ENCODE results near the gene FLNA.
"Not testable (repeated sequence)": the region's sequence is repeated elsewhere in the genome, so short reads cannot be mapped to it uniquely, and the experiment has no call there.

The FLNA gene, protein sequence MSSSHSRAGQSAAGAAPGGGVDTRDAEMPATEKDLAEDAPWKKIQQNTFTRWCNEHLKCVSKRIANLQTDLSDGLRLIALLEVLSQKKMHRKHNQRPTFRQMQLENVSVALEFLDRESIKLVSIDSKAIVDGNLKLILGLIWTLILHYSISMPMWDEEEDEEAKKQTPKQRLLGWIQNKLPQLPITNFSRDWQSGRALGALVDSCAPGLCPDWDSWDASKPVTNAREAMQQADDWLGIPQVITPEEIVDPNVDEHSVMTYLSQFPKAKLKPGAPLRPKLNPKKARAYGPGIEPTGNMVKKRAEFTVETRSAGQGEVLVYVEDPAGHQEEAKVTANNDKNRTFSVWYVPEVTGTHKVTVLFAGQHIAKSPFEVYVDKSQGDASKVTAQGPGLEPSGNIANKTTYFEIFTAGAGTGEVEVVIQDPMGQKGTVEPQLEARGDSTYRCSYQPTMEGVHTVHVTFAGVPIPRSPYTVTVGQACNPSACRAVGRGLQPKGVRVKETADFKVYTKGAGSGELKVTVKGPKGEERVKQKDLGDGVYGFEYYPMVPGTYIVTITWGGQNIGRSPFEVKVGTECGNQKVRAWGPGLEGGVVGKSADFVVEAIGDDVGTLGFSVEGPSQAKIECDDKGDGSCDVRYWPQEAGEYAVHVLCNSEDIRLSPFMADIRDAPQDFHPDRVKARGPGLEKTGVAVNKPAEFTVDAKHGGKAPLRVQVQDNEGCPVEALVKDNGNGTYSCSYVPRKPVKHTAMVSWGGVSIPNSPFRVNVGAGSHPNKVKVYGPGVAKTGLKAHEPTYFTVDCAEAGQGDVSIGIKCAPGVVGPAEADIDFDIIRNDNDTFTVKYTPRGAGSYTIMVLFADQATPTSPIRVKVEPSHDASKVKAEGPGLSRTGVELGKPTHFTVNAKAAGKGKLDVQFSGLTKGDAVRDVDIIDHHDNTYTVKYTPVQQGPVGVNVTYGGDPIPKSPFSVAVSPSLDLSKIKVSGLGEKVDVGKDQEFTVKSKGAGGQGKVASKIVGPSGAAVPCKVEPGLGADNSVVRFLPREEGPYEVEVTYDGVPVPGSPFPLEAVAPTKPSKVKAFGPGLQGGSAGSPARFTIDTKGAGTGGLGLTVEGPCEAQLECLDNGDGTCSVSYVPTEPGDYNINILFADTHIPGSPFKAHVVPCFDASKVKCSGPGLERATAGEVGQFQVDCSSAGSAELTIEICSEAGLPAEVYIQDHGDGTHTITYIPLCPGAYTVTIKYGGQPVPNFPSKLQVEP (N-terminal part only)

DNA sequence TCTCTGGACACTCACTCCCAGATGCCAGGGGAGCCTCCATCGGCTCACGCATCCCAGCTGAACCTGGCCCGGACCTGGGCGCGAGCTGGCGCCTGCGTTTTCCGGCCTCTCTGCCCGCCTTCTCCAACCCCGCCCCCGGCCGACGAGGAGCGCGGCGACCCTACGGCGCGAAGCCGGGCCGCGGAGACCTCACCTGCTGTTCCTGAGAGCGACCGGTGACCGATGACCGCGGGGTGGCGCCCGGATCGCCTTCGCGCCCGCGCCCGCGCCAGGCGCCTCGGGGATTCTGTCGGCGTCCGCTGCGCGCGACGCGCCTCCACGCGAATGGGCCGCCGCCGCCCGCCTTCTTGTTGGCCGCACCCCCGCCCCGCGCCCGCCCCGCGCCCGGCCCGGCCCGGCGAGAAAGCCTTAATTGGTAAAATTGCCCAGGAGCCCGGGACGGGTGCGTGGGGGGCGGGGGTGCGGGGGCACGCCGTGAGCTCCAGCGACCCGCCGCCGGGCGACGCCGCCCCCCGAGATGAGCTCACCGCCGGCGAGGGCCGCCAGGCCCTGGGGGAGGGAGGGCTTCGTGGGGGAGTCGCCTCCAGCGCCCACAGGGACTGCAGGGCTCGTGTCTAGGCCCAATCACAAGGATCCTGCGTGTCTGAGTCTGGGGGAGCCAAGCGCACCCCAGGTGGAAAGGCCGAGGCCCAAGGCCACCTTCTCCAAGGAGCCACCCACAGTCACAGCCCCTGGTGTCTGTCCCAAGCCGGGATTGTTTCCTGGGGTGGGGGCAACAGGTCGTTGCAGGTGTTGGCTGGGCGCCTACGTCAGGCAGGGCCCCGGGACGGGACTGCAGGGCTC, at the start of gene FLNA:
Gene FLNA (minus strand): TSS at position 322 of the 843 bp plus-strand sequence. CDS start 3,389 bp downstream, outside the sequence.
- no peak for DNase-seq (ENCODE audit: low spot score)

DNA sequence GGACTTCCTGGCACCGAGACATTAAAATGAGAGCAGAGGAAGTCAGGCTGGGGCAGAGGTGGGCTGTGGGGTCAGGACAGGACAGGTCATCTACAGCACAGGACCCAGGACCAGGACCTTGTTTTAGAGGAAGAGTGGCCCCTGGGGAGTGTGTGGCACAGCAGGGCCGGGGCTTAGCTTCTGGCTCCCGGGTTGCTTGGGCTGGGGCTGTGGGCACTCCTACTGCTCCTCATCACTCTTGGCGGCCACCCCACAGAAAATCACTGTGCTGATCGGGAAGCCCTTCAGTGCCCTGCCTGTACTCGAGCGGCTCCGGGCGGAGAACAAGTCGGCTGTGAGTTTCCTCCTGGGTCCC, 45.9 kb upstream of the FLNA start:
- no peak for DNase-seq (ENCODE audit: low spot score)

DNA sequence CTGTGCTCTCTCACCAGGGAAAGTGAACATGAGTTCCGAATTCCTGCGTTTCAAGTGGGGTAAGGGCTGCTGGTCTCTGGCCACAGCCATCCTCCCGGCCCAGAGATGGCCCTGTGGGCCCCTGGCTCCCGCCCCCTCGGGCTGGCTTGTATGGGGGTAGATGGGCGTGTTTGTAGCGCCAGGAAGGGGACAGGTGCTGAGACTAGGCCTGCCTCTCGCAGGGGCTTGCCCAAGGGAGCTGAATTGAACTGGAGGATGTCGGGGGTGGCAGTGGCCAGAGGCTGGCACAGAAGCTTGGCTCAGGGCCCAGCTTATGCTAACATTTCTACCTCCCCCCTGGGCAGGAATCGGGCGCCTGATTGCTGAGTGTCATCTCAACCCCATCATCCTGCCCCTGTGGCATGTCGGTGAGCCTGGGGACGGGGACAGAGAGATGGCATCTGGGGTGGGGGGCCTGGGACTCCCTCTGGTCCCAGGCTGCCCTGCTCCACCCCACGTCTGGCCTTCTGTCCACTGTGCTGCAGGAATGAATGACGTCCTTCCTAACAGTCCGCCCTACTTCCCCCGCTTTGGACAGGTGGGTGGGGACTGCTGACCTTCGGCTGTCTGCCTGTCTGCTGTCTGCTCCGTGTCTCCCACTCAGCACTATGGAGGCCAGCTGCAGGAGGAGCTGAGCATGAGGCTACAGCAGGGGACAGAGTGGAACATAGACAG, 45.4 kb upstream of the FLNA start:
- no peak for DNase-seq (ENCODE audit: low spot score)

DNA sequence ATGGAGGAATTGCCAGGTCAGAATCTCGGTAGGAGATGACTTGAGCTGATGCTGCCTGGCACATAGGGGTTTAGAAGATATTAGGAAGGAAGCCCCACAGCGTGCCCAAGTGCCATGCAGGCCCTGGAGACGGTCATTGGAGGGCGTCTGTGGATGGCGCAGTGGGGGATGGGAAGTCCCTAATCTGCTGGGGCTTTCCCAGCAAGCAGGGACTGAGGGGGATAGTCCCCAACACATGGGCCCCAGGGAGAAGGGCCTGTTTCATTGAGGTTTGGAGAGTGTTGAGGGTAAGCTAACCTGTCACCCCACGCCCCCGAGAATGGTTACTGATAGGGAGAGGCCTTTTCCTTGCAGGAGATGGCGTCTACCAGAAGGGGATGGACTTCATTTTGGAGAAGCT, 44.8 kb upstream of the FLNA start:
- no peak for DNase-seq (ENCODE audit: low spot score)

DNA sequence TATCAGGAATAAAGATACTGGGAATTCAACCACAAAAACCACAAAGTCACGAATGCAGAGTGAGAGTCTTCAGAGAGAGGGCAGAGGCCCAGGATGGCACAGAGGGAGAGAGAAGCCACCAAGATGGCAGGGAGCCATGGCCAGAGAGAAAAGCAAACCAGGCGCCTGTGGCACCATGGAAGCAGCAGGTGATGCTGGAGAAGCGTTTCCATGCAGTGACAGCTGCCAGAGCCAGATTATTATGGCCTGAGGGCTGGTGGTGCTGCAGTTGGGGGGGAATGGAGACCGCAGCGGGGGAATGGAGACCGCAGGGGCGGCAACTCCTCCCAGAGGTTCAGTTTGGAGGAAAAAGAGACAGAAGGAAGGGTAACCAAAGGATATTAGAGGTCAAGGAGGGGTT, 42.7 kb upstream of the FLNA start:
- no peak for DNase-seq (ENCODE audit: low spot score)

DNA sequence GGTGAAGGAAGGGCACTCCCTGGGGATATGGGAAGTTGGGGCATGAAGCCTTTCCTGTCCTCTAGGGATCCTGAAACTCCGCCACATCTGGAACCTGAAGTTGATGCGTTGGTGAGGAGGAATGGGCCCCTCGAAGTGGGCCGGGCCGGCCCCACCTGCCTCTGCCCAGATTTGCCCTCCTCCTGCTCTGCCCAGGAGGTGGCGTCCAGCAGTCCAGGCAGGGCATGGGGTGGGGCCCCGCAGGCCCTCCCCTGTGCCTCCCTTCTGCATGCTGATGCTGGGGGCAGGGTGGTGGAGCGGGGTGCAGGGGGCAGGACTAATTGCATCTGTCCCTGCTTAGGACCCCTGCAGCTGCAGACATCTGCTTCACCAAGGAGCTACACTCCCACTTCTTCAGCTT, 38.7 kb upstream of the FLNA start:
- DNase-seq (ENCODE audit: low spot score) = no peak

DNA sequence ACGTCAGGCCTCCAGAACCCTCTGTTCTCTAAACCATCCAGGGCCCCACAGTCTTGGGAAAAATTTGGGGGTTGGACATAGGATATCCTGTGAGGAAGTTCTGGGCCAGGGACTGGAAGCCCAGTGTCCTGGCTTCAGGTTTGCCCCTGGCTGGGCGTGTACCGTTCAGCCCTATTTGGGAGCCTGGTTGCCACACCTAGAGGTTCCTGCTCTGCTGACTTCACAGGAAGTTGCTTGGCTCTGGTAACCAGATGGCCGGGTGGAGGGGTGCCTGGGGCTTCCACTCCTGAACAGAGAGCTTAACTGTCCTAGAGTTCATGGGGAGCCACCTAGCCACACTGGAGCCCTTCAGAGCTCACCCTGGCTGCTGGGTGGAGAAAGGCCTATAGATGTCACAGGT, 38.0 kb upstream of the FLNA start:
- no peak for DNase-seq (ENCODE audit: low spot score)

DNA sequence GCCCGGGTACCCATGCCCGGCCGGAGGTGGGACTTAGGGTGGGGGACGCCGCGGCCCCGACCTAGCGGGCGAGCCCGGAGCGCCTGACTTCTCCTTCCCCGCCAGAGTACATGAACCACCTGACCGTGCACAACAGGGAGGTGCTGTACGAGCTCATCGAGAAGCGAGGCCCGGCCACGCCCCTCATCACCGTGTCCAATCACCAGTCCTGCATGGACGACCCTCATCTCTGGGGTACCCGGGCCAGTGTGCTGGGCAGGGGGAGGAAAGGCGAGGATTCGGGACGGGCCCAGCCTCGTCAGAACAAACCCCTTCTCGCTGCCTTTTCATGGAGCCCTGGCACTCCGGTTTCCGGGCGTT, 37.5 kb upstream of the FLNA start:
- DNase-seq (ENCODE audit: low spot score) = no peak

DNA sequence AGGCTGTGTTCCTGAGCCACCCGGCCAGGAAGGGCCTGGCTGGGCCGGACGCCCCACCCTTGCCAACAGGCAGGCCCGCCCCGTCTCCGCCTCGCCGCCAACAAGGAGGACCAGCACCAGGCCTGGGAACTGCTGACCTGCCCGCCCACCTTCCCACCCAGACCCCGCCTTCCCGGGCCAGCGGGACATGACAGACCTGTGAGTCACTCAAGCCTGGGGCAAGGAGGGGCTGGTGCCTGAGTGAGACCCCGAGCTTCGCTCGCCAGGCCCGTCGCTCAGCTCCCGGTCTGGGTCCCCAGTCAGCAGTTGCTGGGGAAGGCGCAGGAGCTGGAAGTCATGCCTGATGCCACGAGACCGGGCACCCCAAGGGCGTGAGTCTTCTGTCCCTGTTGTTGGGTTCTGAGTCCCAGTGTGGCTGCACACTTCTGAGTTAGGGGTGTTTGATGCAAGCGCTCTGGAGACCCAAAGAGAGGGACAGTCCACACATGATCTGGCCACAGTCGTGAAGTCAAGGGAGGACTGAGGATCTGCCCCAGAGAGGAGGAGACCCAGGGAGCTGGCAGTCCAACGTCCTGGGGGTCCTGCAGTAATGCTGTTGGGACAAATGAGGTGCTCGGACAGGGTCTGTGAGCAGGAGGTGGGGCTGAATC, 34.9 kb upstream of the FLNA start, which contains the start of gene DNASE1L1:
Gene DNASE1L1 (minus strand): TSS at position 33 of the 650 bp plus-strand sequence. CDS start 3,686 bp downstream, outside the sequence.
- DNase-seq (ENCODE audit: low spot score) = no peak

DNA sequence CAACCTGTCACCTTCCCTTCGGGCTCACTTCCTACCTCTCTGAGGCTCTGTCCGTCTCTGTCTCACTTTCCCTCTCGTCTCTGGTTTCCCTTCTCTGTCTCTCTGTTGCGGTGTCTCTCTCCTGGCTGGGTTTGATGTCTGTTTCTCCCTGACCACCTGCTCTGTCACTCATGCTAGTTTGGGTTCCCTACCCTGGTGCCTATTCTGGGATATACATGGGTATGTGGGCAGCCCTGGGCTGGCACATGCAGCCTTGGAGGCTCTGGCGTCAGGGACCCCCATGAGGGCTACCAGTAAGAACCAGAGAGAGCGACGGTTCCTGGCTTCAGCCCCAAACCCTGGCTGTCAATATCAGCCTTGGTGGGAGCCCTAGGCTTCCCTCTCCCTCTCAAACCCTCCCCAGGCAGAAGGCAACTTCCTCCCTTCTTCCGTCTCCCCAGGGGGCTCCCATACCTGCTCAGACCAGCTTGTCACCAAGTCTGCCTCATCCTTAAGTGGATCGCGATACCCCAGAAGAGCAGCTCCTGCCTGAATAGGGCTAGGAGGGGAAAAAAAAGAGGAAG, 34.3 kb upstream of the FLNA start:
- no peak for DNase-seq (ENCODE audit: low spot score)

DNA sequence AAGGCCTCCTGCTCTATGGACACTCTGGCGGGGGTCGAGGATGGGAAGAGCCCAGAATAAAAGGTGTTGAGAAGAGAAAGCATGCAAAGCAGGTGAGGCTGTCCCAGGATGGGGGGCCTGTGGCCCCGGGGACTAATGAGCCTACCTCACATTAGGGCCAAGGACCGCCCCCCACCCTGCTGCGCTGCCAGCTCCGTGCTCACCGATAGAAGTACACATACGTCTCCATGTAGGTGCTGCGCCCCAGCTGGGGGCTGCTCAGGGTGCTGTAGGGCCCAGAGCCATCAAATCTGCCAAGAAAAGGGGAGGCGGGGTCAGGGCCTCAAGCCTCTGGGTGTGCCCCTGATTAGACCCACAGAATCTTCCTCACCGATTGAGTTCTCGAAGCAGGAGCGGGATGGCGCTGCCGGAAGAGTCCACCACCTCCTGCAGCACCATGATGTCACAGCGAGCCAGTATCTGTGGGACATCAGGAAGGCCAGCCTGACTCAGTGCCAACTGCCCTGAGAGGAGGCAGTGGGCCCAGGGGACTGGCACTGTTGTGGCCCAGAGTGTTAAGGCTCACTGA, 30.3 kb upstream of the FLNA start:
- no peak for DNase-seq (ENCODE audit: low spot score)

DNA sequence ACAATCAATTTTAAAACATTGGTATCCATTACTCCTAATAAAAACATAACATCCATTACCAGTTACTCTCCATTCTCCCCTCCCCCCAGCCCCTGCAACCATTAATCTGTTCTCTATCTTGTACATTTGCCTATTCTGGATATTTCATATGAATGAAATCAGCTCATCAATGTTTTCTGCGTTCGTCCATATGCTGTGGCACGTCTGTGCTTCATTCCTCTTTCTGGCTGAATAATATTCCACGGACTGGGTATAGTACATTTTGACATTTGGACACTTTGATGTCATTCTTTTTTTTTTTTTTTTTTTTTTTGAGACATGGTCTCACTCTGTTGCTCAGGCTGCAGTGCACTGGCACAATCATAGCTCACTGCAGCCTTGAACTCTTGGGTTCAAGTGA, 29.4 kb upstream of the FLNA start:
- DNase-seq (ENCODE audit: low spot score) = no peak

DNA sequence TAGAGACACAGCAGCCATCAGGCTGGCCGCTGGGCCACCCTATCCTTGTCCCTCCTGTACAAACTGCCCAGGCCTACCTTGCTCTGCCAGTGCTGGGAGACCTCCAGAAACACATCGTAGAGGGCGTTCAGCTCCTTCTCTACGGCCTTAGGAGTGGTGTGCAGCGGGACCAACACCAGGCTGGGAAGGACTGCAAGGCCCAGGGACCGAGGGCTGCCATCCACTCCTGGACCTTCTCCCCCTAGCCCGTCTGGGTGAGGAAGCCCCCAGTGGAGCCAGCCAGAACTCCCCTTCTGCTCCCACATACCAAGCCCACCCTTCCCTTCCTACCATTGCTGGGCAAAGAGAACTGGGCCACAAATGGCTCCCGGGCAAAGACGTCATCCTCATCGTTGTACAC, 28.8 kb upstream of the FLNA start:
- no peak for DNase-seq (ENCODE audit: low spot score)

DNA sequence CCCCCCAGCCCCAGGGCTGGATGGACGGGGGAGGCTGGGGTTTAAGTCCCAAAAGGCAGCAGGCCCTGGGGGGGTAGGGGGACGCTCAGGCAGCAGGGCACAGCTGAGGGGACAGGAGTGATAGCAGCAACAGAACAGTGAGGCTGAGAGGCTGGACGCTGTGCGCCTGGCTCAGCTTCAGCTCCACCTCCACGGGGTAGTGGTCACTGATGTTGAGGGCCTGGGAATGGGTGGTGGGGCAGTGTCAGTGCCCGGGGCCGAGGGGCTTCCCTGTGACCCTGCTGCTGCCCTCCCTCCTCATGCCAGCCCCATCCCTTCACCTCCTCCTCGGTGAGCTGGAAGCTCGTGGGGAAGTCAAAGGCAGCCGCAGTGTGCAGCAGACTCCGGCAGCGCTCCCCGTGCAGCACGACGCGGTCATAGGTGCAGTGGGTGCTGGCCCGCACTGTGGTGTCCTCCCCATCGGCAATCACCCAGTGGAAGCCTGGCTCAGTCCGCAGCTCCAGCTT, 28.2 kb upstream of the FLNA start:
- DNase-seq (ENCODE audit: low spot score) = no peak

DNA sequence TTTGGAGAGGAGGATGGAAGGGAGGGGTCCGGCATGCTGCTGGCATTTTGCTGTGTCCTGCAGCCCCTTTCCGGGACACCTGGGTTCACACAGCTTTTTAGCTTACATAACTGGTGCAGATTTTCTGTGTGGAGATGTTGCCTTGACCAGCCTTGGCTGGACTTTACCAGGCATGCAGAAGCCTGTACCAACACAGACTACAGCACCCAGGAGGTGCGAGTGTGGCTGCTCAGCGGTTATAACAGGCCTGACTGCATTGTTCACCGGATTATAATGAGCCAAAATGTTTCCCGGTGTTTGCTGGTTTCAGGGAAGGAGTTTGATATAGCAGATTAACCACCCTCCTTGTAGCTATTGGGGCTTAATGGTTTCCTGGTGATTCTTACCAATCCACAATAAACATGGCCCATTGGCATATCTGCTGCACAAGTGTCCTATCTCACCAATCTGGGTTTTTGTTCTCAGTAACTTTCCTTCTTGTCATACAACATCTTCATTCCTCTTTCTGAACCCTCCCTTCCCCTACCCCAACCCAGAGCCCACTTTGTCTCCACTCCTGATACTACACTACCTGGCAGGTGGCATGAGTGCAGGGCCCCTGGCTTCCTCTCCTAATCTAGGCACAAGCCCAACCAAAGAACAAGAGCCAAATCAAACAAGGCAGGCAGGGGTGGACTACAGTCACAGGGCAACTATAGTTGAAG, 27.6 kb upstream of the FLNA start:
- DNase-seq (ENCODE audit: low spot score) = no peak

DNA sequence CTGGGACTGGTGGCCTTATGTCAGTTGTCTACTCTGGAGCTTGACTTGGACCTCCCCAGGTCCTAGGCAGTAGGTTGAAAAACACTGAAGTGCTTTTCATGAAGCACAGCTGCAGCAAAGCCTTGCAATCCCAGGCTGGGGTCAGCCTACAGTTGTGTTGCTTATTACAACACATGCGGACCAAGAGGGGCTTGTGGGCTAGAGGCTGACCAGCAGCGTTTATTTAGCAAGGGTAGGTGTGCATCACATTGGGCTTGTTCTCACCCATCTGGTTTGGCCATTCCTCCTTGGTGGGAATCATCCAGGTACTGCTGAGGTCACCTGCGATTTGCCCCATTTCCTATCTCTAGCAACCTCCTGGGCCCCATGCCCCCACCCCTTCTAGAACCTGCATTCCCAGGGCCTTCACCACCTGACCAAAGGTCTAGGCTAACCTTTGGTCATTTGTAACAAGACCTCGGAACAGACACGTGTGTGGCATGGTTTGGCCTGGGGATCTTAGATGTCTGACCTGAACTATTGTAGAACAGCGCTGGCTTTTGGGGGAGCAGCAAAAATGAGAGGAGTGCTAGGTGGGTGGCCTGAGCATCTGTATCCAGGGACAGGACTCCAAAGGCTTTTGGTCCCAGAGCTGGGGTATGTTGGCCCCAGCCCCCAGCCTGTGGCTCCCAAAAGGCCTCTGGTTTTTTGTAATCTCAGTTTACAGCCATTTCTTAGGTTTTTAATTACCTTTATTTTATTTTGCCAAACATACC, 26.8 kb upstream of the FLNA start:
- no peak for DNase-seq (ENCODE audit: low spot score)

DNA sequence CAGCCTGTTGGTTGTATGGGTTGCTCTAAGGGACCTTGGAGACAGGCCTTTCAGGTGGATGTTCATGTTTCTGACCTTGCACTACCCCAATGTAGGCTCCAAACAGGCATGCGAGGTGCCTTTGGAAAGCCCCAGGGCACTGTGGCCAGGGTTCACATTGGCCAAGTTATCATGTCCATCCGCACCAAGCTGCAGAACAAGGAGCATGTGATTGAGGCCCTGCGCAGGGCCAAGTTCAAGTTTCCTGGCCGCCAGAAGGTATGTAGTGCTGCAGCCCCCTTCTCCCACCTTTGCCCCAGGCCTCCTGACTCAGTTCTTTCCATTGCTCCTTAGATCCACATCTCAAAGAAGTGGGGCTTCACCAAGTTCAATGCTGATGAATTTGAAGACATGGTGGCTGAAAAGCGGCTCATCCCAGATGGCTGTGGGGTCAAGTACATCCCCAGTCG, 26.0 kb upstream of the FLNA start:
- not testable (repeated sequence) for DNase-seq (ENCODE audit: low spot score)
